ENCODE measurements around the gene OR56B4.

GRCh38 chr11:6152126-6152525, 44.6 kb downstream of the OR56B4 start:
- TF ChIP-seq POLR2A (IDR thresholded peaks at IDR 0.05), result no peak
- TF ChIP-seq EP300 (IDR thresholded peaks at IDR 0.05), result no peak
- TF ChIP-seq POLR2AphosphoS5 (IDR thresholded peaks at IDR 0.05), result no peak
- TF ChIP-seq CTCF (IDR thresholded peaks at IDR 0.05), result no peak
